Skeletal muscle cell (primary cell): ENCODE data around the gene HOMER3.
"Not testable (repeated sequence)": the region's sequence is repeated elsewhere in the genome, so short reads cannot be mapped to it uniquely, and the experiment has no call there.

Source experiments
- DNase-seq: peaks from one replicate; pipeline ENCODE4 v3.0.0-alpha.2; 2010; ENCODE audit warnings: low read depth
- H3K4me3 ChIP-seq: 2 replicates; pipeline ENCODE4 v1.5.1; 2011; ENCODE audit warnings: low read depth, mild to moderate bottlenecking, control low read depth, low read length, moderate library complexity

The HOMER3 gene

DNA sequence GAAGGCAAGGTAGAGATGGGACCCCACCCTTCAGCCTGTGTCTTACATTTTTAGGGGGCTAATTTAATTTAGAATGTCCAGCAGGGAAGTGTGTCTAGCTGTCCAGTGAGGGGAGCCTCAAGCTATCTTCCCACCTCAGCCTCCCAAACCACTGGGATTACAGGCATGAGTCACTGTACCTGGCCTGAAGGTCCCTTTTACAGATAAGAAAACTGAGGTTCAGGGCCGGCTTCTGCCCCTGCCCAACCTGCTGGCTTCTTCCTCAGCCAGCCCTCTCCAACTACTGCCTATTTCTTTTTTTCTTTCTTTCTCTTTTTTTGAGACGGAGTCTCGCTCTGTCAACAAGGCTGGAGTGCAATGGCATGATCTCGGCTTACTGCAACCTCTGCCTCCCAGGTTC is 19.4 kb upstream of the HOMER3 start:
- no peak overlapping the region for H3K4me3 ChIP-seq
- no peak for DNase-seq

DNA sequence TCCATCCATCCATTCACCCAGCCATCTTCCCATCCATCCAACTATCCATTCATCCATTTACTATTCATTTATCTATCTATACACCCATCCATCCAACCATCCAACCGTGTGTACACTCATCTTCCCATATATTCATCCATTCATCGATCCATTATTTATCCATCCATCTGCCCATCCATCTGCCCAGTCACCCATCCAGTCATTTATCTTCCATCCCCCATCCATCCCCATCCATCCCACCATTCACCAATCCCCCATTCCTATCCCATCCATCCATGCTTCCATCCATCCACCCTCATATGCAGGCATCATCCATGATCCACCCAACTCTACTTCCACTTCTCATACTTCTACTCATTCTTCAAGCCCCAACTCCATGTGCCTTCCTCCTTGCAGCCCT is 14.0 kb upstream of the HOMER3 start:
- no peak for DNase-seq
- H3K4me3 ChIP-seq, result no peak overlapping the region

- no peak overlapping the region for H3K4me3 ChIP-seq
- DNase-seq, result no peak
Observed at GRCh38 chr19:18954094-18954493, 13.1 kb upstream of the HOMER3 start.

DNA sequence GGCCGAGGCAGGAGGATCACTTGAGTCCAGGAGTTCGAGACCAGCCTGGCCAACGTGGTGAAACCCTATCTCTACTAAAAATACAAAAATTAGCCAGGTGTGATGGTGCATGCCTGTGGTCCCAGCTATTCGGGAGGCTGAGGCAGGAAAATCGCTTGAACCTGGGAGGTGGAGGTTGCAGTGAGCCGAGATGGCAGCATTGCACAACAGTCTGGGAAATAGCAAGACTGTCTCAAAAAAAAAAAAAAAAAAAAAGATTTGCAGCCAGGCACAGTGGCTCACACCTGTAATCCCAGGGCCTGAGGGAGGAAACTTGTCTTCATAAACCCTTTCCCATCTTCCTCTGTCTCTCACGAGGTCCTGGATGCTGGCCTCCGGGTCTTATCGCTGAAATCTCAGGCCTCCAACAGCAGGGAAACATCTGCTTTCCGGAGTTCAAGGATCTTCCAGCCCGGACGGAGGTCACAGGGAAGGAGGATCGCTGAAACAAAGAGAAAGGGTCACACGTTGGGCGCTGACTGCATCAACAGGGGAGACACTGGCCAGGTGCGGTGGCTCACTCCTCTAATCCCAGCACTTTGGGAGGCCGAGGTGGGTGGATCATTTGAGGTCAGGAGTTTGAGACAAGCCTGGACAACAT is 11.5 kb upstream of the HOMER3 start:
- DNase-seq, H3K4me3 ChIP-seq: not testable (repeated sequence)

DNA sequence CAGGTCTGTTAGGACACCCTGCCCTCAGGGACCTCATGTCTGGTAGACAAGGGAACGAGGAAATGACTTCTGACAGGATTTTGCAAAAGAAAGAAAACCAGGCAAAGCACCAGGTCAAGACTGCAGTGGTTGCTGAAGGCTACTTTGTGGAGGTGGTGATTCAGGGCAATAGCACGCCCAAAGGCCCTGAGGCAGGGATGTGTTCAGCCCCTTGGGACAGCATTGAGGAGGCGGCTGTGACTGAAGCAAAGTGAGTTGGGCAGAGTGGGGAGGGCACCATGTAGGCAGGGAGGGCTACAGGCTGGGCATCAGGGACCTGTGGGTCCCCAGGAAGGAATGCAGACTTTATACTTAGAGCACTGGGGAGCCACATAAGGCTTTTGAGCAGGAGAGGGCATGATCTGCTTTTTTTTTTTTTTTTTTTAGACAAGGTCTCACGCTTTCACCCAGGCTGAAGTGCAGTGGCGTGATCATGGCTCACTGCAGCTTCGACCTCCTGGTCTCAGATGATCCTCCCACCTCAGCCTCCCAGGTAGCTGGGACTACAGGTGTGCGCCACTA is 10.8 kb upstream of the HOMER3 start:
- no peak overlapping the region for H3K4me3 ChIP-seq
- DNase-seq, result no peak

DNA sequence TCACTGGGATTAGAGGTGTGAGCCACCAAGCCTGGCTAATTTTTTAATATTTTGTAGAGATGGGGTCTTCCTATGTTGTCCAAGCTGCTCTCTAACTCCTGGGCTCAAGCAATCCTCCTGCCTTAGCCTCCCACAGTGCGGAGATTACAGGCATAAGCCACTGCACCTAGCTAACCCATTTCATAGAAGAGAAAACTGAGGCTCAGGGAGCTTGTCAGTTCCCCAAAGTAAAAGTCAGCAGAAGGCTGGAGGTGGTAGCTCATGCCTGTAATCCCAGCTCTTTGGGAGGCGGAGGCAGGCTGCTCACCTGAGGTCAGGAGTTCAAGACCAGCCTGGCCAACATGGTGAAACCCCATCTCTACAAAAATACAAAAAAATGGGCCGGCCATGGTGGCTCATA is 8.8 kb upstream of the HOMER3 start:
- no peak for DNase-seq

DNA sequence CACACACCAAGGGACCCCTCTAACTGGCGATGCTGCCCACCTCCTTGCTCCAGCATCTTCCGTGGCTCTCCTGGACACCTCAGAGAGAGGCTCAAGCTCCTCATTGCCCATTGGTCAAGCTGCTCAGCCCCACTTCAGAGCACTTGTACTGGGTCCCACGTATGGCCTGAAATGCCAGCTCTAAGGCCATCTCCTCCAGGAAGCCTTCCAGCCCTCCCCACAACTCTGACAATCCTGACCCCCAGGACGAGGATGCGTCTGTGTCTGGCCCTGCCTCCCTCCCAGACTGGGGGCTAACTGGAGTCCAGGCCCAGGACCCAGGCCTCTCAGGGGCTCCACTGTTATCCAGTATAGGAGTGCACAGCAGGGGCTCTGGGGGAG is 7.9 kb upstream of the HOMER3 start:
- DNase-seq, result no peak
- H3K4me3 ChIP-seq, result no peak overlapping the region

More for the DNA sequence above, 8.8 kb upstream of the HOMER3 start:
- H3K4me3 ChIP-seq, result no peak overlapping the region

GRCh38 chr19:18948075-18948975 is 7.3 kb upstream of the HOMER3 start:
- no peak for DNase-seq
- no peak overlapping the region for H3K4me3 ChIP-seq

- H3K4me3 ChIP-seq, result no peak overlapping the region
- no peak for DNase-seq
Observed at GRCh38 chr19:18946918-18947317, 5.9 kb upstream of the HOMER3 start.

DNA sequence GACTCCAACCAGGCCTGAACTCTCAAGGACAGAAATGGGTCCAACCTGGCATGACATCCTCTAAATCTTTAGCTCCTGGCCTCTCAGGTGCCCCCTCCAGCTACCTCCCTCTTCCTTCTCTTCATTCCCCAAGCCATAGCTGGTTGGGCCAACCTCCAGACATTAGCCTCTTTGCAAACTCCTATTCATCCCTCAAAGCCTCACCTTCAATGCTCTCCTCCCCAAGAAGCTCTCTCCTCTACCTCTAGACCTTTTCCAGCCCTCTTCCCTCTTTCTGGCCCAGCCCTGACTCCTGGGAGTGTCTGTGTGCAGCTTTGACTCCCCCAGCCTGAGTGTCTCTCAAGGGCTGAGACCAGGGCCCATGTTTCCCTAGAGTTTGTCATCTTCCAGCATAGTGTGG is 5.3 kb upstream of the HOMER3 start:
- H3K4me3 ChIP-seq, result no peak overlapping the region
- no peak for DNase-seq

- DNase-seq, result no peak
- no peak overlapping the region for H3K4me3 ChIP-seq
Observed at GRCh38 chr19:18945297-18945696, 4.3 kb upstream of the HOMER3 start.

DNA sequence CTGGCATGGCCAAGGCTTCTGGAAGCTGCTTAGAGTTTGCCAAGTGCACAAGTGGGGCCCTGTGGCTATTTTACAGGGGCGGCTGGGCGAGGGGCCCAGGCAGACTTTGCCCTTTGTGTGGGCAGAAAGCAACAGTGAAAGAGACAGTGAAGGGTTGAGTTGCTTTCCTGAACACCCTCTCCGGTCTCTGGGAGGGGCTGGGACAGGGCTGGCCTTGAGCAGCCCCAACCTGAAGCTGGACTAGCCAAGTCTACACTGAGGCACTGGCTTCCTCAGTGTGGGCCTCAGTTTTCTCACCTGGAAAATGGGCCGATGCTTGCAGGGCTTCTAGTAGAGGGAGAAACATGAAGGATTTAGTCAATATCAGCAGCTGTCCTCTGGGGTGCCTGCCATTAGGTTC is 2.4 kb upstream of the HOMER3 start:
- H3K4me3 ChIP-seq, result no peak overlapping the region
- DNase-seq, result no peak

GRCh38 chr19:18942692-18943091 is 1.7 kb upstream of the HOMER3 start:
- no peak for DNase-seq
- H3K4me3 ChIP-seq, result no peak overlapping the region

DNA sequence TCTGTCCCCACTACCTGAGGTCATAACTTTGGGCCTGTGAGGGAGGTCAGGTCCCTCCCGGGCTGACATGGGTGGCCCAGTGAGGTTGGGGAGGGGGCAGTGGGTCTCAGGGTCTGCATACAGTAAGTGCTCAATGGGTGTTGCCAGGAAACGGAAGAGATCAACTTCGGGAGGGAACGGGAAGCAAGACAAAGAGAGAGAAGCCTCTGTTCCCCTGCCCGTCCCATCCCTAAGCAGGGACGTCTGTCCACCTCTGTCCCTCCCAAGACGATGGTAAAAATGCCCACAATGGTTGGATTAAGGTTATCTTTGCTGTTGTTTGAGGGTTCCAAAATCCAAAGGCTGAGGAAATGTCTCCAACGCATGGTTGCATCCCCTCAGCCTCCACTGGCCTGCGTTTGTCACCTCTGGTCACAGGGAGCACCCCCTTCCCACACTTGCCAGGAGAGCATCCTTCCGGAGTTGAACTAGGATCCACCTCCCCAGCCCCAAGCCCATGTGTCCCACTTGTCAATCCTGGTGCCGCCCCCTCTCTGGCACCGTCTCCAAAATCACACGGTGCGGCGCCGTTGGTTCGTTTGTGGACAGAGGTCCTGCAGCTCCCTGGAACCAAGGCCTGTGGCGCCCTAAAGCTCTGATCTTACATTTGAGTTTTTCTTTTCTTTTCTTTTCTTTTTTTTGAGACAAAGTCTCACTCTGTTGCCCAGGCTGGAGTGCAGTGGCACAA is 774 bp upstream of the HOMER3 start:
- no peak for DNase-seq
- peak overlapping the region; percentile 29 for H3K4me3 ChIP-seq

DNA sequence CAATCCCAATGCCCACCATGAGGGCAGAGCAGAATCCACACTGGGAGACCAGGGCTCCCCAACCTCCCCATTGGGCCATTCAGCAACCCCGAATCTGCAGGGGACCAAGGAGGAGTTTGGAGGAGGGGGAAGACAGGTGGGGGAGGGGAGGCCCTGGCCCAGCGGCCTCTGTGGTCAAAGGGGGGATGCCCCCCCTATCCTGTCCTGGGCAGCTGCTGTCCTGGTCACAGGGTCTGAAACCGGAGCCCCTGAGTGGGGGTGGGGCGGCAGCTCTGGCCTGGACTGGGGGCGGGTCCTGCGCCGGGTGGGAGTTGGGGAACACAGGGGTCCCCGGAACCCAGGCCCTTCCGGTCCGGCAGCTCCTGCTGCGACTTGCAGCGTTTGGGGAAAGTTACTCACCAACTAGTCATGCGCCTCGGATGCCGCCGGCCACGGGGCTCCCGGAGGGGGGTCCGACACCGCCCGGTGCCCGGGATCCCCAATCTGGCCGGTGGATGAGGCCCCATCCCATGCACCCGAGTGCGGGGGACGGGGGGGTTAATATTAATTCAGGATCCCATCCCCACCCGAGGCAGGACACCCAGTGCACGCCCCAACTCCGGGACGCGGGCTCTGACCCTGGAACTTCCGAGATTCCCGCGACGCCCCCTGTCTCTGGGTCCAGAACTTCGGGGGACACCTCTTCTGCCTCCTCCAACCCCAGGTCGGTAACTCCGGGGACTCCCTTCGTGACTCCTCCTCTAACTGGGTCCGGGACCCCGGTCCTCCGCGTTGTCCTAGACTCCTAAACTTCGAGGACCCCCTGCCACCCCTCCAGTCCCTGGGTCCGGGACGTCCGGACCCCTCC is 872 bp downstream of the HOMER3 start:
- no peak for DNase-seq
- H3K4me3 ChIP-seq, result peak overlapping the region; percentile 92

GRCh38 chr19:18939163-18939562 is 1.9 kb downstream of the HOMER3 start:
- no peak for DNase-seq
- H3K4me3 ChIP-seq, result peak overlapping the region; percentile 92

DNA sequence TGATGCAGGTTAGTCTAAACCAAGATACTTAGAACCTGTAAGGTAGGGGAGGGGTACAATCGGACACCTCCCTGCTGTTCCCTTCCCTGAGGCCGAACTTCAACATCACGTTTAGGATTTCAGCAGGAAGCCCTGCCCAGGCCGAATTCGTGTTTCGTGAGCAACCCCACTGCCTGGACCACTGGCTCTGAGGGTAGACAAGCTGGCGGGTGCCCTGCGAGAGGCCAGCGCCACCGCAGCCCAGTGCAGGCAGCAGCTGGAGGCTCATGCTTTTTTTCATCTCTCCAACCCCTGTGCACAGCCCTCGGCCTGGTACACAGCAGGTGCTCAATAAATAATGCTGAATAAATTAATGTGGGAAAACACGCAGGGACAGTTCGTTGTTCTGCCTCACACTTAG is 7.7 kb downstream of the HOMER3 start:
- DNase-seq, result no peak
- H3K4me3 ChIP-seq, result no peak overlapping the region

DNA sequence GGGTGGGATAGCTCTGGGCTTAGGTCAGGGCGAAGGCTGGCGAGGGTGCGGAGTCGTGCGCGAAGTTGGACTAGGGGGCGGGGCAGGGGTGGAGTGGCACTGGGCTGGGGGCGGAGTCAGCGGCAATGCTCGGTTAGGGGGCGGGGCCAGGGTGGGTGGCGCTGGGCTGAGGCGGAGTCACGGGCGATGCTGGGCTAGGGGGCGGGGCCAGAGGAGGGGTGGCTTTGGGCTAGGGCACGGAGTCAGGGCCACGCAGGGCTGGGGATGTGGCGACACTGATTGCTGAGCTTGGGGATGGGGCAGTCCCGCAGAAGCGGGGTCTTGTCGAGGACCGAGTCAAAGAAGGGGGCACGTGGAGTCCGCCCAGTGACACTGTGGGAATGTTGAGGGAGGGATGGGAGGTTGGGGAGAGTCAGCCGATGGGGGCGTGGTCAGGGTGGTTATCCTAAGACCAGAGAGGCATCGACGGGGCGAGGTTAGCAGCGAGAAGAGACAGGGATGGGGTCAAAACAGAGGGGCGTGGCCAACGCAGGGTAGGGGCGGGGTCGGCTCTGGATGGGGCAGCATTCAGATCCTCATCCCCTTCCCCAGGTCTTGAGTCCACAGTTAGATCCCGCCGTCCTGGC is 8.7 kb downstream of the HOMER3 start:
- no peak overlapping the region for H3K4me3 ChIP-seq

More for the DNA sequence above, 8.7 kb downstream of the HOMER3 start:
- DNase-seq, result no peak
